Prostate gland (tissue), 2 donors: ENCODE results near the gene IFT43. TPM values are rescaled to one million over a fixed set of nuclear protein-coding genes. Genes with fewer than 3 reads are reported as not detected.

Experiments
- DNase-seq: peaks from one replicate; pipeline ENCODE4 v3.0.0-alpha.2; 2019; ENCODE audit warnings: low spot score
- H3K27ac ChIP-seq, 2 donors: fragments of 200-600 bp; sonication (generic); 2 replicates each; pipeline ENCODE4 v1.5.1; 2017 to 2019
- H3K27me3 ChIP-seq: fragments of 200-600 bp; sonication (generic); replicated peaks from 2 replicates; pipeline ENCODE4 v1.5.1; 2019; ENCODE audit not compliant: insufficient read depth
- H3K36me3 ChIP-seq, 2 donors: fragments of 200-600 bp; sonication (generic); 1 replicate in 1 of 2; 2 replicates in 1 of 2; pipeline versions ENCODE4 v1.5.1 to v1.8.1; 2017 to 2019
- H3K4me1 ChIP-seq: fragments of 200-600 bp; sonication (generic); replicated peaks from 2 replicates; pipeline ENCODE4 v1.5.1; 2019
- H3K4me3 ChIP-seq, 2 donors: fragments of 200-600 bp; sonication (generic); 2 replicates each; pipeline ENCODE4 v1.5.1; 2017 to 2019
- H3K9me3 ChIP-seq: fragments of 200-600 bp; sonication (generic); 2 replicates; pipeline ENCODE4 v1.5.1; 2017
- POLR2A ChIP-seq: fragments of 450-650 bp; IDR thresholded peaks from one replicate; pipeline ENCODE4 v1.6.1; 2016; ENCODE audit warnings: antibody characterized with exemption, mild to moderate bottlenecking
- POLR2AphosphoS5 ChIP-seq: sonication (generic); formaldehyde crosslinking; IDR thresholded peaks from one replicate; pipeline ENCODE4 v1.6.1; 2017; ENCODE audit warnings: antibody characterized with exemption
- WGBS: methylation state at CpG from one replicate; pipeline ENCODE4 v1.1.5; 2018; 5-methylcytosine and 5-hydroxymethylcytosine counted together
- intact Hi-C: fragments of 100-400 bp; cut with DNase I; formaldehyde crosslinking; loops from one replicate; pipeline ENCODE4 v1.14.2; 2022
- total RNA-seq, 2 donors: library from RNA; depleted of rRNA; stranded (reverse); fragments of >200 nt; gene quantifications; one replicate each; pipeline ENCODE4 v1.1.0, GENCODE V29; 2016
- TF ChIP-seq, protein P1 (sequence below), 4 experiments: fragments of 200-600 bp in 2 of 4; fragments of 450-650 bp in 2 of 4; sonication (generic) in 2 of 4; IDR thresholded peaks; 1 replicate in 3 of 4; 2 replicates in 1 of 4; pipeline ENCODE4 v1.5.1; 2016 to 2019; ENCODE audit warnings: antibody characterized with exemption in 4 of 4, mild to moderate bottlenecking in 2 of 4, moderate library complexity in 2 of 4

The IFT43 gene
- total RNA-seq, 2 donors from 2014 or later, result 43.1 to 55.9 TPM

DNA sequence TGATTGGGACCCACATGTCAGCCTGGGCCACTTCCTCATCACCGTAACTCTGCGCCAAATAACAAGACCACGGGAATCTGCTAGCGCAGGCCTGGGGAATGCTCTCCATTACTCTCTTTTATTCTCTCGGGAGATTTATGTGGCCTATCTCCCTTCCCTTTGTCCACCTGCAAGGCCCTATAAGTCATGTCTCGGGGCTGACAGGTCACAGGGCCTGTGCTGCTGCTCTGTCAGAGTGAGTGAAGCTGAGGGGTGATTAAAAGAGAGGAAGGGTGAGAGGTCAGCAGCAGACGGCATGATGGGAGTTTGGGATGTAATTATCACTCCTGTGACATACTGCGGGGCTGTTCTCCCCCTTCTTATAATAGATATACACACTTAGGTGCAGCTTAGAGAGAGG, 139.9 kb downstream of the IFT43 start:
- Histone ChIP-seq H3K27me3 (no peaks in the 10 kb centered on the region), H3K36me3 (no peaks in the 10 kb centered on the region), H3K4me3 (no peak overlapping the region), H3K27ac (no peak overlapping the region), H3K4me1 (no peaks in the 10 kb centered on the region), H3K9me3 (no peaks in the 10 kb centered on the region)
- TF ChIP-seq, protein P1, sequence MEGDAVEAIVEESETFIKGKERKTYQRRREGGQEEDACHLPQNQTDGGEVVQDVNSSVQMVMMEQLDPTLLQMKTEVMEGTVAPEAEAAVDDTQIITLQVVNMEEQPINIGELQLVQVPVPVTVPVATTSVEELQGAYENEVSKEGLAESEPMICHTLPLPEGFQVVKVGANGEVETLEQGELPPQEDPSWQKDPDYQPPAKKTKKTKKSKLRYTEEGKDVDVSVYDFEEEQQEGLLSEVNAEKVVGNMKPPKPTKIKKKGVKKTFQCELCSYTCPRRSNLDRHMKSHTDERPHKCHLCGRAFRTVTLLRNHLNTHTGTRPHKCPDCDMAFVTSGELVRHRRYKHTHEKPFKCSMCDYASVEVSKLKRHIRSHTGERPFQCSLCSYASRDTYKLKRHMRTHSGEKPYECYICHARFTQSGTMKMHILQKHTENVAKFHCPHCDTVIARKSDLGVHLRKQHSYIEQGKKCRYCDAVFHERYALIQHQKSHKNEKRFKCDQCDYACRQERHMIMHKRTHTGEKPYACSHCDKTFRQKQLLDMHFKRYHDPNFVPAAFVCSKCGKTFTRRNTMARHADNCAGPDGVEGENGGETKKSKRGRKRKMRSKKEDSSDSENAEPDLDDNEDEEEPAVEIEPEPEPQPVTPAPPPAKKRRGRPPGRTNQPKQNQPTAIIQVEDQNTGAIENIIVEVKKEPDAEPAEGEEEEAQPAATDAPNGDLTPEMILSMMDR (IDR thresholded peaks at IDR 0.05), result no peak
- TF ChIP-seq POLR2A, result no peak
- no peak for TF ChIP-seq POLR2AphosphoS5
- intact Hi-C loops, result no loop called here
- 60% methylated on average over 8 of the region's 8 CpGs for WGBS
- DNase-seq, result no peak

DNA sequence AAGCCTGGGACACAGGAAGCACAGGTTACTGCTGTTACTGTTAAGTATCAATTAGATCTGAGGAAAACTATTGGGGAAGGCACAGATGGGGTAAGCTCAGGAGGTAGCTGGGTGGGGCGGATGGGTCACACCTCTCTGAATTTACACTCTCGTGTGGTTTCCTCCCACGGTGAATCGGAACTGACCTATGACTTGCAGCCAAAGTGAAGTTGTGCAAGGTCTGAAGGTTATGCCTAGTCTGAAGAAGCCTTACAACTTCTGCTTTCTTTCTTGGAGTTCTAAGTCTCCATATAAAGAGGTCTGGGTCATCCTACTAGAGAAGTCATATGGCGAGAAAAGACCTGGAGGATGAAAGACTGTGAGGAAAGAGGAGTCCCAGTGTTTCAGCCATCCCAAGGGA, 140.5 kb downstream of the IFT43 start:
- Histone ChIP-seq H3K27ac (no peak overlapping the region), H3K9me3 (no peaks in the 10 kb centered on the region), H3K36me3 (no peaks in the 10 kb centered on the region), H3K4me1 (no peaks in the 10 kb centered on the region), H3K27me3 (no peaks in the 10 kb centered on the region), H3K4me3 (no peak overlapping the region)
- 90% methylated on average over 5 of the region's 5 CpGs for WGBS
- intact Hi-C loops, result no loop called here
- TF ChIP-seq, protein P1 (IDR thresholded peaks at IDR 0.05), result no peak
- TF ChIP-seq POLR2A, result no peak
- no peak for TF ChIP-seq POLR2AphosphoS5
- no peak for DNase-seq

DNA sequence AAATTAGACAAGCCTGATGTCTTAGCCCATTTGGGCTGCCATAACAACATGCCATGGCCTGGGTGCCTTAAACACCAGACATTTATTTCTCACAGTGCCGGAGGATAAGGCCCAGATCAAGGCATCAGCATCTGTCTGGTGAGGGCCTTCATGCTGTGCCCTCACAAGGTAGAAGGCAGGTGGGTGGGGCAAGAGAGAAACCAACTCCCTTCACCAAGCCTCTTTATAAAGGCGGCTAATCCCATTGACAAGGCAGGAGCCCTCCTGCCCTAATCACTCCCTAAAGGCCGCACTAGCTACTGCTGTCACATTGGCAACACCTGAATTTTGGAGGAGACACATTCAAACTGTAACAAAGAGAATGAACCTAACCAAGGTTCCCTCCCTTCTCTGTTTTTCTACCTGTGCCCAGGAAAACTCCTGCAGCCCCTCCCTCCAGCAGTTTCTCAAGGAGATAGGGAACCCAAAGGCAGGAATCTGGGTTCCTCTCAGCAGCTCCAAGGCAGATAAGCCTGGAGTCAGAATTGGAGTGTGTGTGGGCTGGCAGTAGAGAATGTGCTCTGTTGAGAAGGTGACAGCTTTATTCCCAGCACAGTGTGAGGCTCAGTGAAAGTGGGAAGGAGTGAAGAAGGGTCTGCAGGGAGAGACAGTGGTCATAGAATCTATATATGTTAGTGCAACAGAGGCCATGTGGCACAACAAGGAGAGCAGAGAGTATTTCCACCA, 144.5 kb downstream of the IFT43 start:
- intact Hi-C loops, result no loop called here
- Histone ChIP-seq H3K27me3 (no peaks in the 10 kb centered on the region), H3K4me1 (no peaks in the 10 kb centered on the region), H3K27ac (no peak overlapping the region), H3K36me3 (no peaks in the 10 kb centered on the region), H3K9me3 (no peaks in the 10 kb centered on the region), H3K4me3 (no peak overlapping the region)
- no peak for DNase-seq
- TF ChIP-seq, protein P1 (IDR thresholded peaks at IDR 0.05), result no peak
- no peak for TF ChIP-seq POLR2A
- no peak for TF ChIP-seq POLR2AphosphoS5
- WGBS, result 48% methylated on average over 3 of the region's 3 CpGs

DNA sequence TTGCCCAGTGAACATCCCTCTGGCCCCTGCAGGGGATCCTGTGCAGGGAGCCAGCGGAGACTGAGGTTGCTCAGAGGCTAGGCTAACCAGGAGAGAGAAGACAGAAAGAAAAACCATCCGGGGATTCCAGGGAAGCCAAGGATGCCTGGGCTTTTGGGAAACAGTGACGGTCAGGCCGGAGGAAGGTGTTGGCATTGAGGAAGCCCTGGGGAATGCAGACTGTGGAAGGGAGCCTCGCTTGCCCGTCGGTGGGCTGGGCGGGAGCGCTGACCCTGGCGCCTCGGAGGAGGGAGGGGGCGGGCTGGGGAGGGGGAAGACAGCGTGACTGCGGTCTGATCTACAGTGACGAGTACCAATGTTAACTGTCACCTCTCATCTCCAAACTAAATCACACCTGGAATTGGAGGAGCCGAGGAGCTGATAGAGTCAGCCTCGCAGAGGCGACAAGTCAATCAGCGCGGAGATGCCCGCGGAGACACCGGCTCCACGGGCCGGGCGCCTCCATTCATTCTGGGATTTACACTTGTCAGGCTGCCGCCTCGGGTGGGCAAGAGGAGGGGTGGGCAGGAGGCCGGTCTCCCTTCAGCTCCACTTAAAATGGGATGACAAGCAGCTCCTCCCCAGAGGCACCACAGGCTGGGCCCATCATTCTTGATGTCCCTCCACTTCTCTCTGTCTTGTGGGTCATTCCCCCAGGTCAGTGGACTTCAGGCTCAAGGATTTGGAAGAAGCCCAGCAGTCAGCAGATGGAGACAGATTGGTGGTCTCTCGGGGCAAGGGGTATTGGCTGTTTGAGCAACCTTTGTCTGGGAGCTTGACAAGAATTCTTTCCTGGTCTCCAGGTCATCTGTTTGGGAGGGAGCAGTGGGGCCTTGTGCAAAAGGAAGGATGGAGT, 145.8 kb downstream of the IFT43 start:
- TF ChIP-seq POLR2A (no peak), POLR2AphosphoS5 (no peak)
- TF ChIP-seq, protein P1 (IDR thresholded peaks at IDR 0.05), result no peak
- DNase-seq, result no peak
- intact Hi-C loops, result no loop called here
- Histone ChIP-seq H3K4me1 (no peaks in the 10 kb centered on the region), H3K4me3 (no peak overlapping the region), H3K27ac (no peak overlapping the region), H3K9me3 (no peaks in the 10 kb centered on the region), H3K27me3 (no peaks in the 10 kb centered on the region), H3K36me3 (no peaks in the 10 kb centered on the region)
- 12% methylated on average over 20 of the region's 30 CpGs for WGBS
